ENCODE data around the gene SEC14L5.
"Not testable (repeated sequence)": the region's sequence is repeated elsewhere in the genome, so short reads cannot be mapped to it uniquely, and the experiment has no call there.

SEC14L5 gene

DNA sequence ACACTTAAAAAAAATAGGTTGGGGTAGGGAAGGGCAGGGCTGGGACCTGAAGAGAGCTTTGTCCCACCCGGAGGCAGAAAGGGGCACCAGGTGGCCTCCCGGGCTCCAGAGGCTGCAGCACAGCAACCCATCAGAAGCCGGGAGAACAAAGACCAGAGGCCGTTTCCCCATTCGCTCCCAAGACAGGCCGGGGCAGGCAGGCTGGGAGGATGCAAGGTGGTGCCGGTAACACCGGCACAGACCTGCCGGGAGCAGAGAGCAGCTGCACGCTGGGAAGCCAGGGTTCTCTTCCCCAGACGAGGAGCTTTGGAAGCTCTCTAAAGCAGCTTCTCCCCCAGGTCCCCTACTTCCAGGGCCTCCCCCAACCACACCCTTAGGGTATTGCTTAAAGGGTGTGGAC, 26.7 kb upstream of the SEC14L5 start:
- DNase-seq: no peak

DNA sequence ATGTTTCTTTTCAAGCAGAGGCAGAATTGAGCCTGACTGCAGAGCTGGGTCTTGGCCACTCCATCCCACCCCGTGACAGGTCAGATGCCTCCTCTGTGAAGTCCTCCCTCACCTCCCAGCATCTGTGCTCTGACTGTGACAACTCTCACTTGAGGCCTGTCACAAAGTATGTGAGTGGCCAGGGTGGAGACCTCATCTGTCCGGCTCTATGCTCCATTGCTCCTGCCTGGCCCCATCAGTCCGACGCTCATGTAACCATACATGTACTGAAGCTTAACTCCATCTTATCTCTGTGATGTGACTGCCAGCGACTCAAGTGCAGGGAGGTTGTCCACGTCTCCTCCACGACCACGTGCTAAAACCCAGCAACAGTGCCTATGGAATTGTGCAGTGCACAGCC, 24.7 kb upstream of the SEC14L5 start:
- DNase-seq: no peak

DNA sequence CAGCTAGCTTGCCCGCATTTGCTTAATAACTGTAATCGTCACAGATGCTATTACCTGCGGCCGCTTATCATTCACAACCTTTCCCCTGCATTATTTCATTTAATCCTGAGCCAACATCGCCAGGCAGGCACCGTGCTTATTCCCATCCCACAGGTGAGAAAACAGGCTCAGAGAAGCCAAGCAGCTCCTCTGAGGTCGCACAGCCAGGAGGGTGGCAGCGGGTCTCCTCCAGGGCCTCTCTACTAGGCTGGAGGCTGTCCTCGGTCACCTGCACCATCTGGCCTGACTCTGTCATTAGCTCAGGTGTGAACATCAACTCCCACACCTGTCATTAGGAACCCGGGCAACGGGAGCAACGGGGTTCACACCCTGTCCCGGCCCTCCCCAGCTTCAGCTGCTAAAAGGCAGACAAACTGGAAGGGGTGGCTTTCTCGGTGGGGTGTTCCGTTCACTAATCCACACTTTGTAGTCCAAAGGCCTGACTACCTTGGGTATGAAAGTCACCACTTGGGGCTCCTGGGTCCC, 24.2 kb upstream of the SEC14L5 start:
- DNase-seq: no peak

DNA sequence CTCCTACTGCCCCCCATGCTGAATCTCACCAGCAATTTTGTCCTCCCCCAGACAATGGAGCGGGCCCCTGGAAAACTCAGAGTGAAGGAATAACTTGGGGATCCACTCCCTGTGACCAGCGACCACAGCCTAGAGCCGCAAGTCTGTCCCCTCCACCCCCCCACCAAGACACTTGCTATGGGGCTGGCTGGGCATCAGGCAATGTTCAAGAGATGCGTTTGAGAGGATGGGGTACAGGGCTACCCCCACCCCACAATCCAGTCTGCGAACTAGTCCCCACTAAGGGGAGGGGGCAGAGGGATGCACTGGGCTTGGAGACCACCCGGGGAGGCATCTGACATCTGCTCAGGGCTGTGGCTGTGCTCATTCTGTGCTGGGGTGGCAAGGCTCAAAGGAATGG, 23.5 kb upstream of the SEC14L5 start:
- DNase-seq: no peak

DNA sequence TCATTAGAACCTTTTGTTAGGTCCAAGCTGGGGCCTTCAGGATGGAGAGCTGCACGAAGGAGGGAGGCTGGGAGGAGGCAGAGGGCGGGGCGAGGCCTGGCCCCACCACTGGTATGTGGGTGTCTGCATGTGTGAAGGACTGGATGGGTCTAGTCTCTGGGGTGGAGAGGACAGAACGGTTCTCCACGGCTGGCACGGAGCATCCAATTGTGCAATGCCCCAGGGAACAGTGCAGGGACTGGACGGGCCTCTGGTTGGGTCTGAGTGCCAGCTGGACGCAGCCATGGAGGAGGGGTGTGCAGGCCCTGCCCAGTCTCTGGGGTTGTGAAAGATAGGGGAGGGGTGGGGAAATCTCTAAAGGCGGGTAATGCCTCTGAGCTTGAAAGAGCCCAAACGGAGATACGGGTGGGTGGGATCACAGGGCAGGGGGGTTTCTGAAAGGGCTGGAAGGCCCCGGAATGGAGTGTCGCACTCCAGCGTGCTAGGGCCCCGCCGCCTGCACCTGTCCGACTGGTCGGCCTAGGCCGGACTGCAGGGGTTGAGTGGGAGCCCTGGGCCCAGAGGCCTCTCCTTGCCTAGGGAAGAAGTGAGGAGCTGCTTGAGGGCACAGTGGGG, 22.8 kb upstream of the SEC14L5 start:
- no peak for DNase-seq

DNA sequence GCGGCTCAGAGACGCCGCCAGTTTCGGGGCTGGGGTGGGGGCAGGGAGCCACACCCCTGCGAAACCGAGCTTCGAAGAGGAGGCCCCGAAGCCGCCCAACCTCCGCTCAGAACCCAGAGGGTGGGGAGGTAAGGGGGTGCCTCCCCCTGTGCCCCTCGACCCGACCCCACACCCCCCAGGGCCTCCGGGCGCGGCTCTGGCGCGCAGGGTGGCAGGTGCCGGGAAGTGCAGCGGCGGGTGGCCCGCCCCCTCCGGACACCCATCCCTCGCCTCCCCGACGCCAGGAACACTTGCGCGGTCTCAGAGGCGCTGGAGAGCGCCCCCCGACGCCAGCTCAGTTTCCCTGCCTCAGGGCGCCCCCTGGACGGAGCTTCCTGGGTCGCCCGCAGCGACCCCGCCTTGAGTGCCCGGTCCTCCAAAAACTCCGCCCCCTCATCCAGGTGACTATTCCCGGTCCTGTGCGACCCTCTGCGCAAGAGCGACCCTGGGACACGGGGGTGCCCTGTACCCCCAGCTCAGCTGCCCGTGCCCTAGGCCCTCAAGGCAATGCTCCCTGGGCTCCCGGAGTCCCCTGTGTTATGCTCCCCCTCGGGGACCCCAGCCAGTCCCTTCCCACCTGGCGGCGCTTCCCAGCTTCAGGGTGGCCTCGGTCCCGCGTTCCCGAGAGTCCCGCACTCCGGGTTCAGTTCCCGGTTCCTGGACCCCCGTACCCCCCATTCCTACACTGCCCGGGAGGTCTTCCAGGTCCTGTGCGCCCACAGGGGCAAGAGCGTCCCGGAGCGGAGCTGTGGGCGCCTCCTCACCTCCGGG, 21.7 kb upstream of the SEC14L5 start:
- no peak for DNase-seq

DNA sequence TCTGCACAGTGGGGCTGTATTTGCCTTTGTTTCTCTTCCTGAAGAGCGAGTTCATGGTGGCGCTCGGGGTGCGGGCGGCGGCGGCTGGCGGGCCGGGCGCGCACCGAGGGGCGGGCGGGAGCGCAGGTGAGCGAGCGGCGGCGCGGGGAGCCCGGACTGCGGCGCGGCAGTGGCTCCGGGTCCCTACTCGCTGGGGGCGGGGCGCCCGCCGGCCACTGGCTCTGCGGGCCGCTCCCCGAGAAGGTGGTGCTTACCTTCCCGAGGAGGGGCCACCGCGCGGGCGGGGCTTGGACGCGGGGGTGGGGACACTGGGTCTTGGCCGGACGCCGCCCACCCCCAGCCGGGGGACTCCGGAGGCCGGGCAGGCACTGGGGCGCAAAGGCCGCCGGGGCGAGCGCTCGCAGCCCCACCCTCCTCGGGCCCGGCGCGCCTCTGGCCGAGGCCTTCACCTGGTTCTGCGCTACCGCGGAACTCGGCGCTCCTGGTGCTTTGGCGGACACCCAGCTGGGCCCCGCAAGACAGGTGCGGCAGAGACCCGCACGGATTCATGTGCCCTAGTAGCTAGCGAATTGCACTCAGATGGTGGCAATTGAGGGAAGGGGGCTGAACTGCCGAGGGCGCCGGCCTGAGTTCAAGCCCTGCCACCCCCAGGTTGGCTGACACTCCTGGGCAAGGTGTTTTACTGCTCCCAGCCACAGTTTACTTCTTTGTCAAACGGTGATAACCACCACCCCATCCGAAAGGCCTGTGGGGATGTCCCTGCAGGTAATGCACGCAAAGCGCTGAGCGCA, 20.9 kb upstream of the SEC14L5 start, which contains the start of gene PPL:
Gene PPL (minus strand): TSS at position 158 of the 791 bp plus-strand sequence. CDS start 103 bp downstream, at position 55.
- DNase-seq: no peak

DNA sequence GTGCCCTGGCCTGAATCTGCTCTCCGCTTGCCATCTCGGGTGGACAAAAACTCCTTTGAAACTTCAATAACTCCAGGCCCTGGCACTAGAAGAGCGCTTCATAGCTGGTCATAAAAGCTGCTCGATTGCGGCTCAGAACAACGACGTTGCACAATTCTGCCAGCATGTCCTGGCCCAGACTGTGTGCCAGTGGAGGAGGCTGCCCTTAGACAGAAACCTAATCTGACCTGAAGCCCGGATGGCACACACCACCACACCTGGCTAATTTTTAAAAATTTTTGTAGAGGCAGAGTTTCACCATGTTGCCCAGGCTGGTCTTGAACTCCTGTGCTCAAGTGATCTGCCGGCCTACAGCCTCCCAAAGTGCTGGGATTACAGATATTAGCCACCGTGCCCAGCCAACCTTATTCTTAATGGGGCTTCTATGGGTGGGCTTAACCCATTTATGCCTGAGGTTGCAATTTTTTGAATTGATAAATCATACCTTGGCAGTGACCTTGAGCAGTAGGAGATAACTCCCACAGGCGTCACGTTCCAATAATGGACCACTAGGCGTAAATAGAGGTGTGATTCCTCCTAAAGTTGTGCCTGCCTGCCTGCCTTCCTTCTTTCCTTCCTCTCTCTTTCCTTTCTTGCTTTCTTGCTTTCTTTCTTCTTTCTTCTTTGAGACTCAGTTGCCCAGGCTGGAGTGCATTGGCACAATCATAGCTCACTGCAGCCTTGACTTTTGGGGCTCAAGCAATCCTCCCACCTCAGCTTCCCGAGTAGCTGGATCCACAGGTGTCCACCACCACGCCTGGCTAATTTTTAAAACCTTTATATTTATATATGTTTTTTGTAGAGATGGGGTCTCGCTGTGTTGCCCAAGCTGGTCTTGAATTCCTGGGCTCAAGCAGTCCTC, 20.1 kb upstream of the SEC14L5 start:
- no peak for DNase-seq

DNA sequence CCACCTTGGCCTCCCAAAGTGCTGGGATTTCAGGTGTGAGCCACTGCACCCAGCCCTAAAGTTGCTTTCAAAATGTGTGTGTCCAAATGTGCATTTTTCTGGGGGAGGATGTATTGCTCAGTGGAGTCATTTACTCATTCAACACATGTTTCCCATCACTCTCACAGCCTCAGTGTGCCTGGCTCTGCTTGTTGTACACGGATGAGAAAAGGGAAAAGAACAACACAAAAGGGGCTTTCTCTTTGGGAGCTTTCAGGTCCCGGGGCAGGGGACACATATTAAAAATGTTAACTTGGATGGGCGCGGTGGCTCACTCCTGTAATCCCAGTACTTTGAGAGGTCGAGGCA, 19.5 kb upstream of the SEC14L5 start:
- DNase-seq: no peak

DNA sequence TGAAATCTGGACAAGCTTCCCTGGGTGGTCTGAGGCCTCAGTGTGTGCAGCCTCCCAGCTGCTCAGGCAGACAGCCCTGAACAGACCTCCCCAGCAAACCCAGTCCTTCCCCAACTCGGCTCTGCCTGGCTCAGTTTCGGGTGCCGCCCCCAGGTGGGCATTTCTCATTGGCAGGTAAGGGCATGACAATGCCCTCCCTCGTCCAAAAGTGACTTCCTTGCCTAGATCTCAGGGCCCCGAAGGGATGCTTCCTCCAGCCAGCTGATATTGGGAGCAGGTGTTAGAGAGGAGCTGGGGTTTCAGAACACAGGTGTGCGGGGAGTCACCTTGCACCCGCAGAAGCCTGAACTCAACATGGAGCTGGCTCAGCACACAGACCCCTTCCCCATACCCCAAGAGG, 17.4 kb upstream of the SEC14L5 start:
- no peak for DNase-seq

DNA sequence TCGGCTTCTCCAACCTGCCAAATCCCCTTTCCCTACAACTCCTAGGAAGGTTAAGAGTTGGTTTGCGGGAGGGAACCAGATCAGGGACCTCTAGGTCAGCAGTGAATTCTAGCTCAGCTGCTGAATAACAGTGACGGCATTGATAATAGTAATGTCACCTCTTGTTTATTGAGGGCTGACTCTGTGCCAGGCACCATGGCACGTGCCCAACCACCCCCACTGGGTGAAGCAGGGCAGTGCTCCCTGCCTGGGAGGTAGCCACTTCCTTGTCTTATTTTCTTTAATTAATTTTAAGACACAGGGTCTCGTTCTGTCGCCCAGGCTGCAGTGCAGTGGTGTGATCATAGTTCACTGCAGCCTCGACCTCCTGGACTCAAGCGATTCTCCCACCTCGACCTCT, 15.6 kb upstream of the SEC14L5 start:
- no peak for DNase-seq

DNA sequence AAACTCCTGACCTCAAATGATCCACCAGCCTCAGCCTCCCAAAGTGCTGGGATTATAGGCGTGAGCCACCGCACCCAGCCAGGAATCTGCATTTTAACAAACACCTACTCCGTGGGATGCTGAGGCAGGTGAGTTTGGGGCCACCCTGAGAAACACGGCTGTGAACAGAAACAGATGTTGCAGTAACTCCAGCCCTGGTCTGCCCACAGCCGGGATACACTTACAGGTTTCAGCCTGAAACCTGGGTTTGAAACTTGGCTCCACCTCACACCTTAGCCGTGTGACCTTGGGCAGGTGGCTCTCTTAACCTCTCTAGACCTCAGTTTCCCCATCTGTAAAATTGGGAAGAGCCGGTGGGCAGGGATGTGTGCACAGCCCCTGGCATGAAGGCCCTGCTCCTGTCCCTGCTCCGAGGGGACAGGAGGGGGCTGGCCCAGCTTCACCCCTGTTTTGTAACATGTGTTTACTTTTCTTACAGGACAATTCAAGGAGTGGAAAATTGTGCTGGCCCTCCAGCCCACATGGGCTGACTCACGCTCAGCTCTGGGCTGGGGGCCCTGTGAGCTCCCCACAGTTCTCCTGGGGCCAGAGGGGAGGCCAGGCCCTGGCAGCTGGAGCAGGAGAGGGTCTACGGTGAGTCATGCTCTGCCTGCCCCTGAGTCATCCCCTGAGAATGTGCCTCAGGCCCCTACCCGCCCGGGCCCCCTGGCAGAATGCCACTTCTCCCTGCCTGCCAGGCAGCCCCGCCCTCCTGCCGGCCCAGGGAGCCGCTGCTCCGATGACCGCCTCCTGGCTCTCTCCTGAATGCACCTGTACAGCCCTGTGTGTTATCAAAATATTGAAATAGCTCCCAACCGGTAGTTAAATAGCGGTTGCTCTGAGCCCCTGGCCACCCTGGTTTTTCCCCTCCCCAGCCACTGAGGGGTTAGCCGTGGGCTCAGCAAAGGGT, 13.5 kb upstream of the SEC14L5 start:
- DNase-seq: no peak

DNA sequence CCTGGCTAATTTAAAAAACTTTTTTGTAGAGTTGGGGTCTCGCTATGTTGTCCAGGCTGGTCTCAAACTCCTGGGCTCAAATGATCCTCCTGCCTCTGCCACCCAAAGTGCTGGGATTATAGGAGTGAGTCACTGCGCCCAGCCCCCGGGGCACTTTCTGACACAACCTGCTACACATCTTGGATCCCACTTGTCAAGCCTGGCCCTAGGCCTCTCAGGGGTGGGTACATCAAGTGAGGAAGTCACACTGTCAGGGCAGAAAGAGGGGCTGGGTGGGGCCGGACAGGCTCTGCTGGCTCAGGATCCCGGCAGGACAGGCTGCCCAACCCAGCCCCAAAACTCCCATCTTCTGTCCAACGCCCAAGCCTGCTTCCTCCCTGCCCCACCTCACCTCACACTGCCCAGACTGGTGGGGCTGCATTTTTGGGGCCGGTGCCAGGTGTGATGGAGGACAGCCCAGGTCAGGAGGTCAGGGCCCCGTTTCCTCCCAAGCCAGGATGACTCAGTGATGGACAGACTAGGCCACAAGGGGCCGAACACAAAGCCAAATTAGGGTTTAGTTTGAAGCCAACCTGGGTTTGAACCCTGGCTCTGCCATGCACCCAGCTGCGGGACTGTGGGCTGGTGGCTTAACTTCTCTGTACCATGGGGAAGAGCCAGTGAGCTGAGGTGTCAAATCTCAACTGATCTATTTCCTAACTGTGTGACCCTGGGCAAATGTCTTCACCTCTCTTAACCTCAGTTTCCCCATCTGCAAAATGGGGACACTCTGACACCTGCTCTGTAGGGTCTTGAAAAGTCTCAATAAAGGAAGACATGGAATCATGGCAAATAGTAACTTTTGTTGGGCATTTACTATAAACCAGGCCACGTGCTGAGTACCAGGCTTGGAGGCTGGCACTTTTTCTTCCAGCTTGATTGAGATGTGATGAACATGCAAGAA, 12.3 kb upstream of the SEC14L5 start:
- no peak for DNase-seq

DNA sequence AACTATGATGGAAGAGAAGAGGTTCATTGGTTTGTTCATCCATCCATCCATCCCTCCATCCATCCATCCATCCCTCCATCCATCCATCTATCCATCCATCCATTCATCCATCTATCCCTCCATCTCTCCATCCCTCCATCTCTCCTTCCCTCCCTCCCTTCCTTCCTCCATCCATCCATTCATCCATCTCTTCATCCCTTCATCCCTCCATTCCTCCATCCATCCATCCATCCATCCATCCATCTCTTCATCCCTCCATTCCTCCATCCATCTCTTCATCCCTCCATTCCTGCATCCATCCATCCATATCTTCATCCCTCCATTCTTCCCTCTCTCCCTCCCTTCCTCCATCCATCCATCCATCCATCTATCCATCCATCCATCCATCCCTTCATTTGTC, 11.2 kb upstream of the SEC14L5 start:
- no peak for DNase-seq

DNA sequence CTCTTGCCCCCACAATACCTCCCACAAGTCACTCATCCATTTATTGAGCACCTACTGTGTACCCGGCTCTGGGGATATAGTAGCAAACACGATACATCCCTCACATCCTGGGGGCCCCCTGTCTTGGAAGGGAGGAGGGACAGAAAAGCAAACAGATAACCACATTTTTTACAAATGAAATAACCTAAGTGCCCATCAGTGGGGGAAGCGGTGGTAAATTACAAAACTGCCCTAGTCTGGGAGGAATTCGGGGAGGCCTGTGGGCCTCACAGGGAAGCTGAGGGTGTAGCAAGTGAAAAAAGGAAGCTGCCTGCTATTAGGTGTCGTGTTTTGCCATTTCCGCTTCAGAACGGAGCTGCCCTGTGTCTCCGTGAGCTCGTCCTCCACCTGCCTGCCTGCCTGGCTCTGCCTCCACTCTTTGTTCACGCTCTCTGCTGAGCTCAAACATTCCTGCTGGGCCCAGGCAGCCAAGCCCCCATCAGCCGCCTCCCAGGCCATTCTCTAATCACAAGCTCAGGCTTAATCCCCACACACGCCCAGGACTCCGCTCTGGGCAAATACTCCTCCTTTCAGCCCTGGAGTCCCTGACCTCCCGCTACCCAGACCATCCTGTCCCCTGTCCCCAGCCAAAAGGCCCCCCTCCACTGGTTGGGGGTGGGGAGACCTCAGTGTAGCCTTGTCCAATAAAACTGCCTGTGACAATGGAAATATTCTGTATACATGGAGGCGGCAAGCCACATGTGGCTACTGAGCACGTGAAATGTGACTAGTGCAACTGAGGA, 10.2 kb upstream of the SEC14L5 start:
- no peak for DNase-seq

DNA sequence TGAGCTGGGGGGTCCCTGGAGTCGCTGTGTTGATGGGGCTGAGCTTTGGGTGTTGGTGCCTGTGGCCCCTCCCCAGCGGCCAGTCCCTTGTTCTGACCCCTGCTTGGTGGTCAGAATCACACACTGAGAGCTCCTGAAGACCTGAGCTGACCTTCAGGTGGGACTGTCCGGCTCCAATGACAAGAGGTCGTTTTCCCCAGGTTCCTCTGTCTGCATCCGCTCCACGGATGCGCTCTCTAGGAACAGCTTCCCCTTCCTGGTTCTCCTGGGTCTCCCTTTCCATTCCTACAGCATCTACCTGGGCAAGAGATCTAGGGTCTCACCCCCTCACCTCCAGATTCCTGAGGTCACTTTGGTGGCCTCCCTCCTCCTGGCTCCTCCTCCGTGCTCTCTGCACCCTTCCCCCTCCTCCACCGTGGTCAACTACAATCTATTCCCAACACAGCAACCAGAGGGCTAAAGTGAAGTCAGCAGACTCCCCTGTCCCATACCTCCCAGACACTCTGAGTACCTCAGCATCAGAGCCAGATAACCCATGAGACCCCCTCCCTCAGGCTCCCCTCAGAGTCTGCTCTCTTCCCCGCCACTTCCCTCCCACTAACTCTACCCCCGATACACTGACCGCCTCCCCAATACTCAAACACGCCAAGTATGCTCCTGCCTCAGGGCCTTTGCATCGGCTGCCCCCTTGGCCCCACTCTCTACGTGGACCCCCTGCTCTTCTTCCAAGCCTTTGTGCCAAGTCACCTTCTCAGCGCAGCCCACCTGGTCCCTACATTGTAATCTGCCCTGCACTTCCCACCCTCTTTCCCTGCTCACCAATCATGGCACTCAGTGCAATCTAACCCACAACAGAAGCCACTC, 9.0 kb upstream of the SEC14L5 start:
- no peak for DNase-seq

DNA sequence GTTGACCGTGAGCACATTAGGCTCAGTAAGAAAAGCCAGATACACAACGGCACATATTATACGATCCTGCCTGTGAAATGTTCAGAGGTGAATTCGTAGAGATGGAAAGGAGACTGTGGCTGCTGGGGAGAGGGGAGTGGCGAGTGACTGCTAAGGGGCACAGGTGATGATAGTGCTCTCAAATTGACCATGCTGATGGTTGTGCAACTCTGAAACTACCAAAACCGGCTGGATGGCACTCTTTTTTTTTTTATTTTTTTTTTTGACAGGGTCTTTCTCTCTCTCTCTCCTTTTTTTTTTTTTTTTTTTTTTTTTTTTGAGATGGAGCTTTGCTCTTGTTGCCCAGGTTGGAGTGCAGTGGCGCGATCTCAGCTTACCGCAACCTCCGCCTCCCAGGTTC, 8.1 kb upstream of the SEC14L5 start:
- no peak for DNase-seq

DNA sequence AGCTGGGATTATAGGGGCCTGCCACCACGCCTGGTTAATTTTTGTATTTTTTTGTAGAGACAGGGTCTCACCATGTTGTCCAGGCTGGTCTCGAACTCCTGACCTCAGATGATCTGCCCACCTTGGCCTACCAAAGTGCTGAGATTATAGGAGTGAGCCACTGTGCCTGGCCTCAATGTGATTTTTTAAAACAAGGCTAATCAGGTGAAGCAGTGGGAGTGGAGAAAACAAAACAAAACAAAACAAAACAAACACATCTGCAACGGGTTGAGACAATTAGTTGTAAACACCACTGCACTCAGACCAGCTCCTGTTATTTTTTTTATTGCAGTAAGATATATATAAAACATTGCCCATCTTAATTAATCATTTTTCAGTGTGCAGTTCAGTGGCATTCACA, 6.5 kb upstream of the SEC14L5 start:
- not testable (repeated sequence) for DNase-seq
